ENCODE data around the gene CETN2. TPM values are rescaled to one million over a fixed set of nuclear protein-coding genes. Genes with fewer than 3 reads are reported as not detected.
"Not testable (repeated sequence)": the region's sequence is repeated elsewhere in the genome, so short reads cannot be mapped to it uniquely, and the experiment has no call there.

CETN2 gene
- total RNA-seq, 1 donor from 2014 or later = 31.1 TPM

- TF ChIP-seq, protein P1, sequence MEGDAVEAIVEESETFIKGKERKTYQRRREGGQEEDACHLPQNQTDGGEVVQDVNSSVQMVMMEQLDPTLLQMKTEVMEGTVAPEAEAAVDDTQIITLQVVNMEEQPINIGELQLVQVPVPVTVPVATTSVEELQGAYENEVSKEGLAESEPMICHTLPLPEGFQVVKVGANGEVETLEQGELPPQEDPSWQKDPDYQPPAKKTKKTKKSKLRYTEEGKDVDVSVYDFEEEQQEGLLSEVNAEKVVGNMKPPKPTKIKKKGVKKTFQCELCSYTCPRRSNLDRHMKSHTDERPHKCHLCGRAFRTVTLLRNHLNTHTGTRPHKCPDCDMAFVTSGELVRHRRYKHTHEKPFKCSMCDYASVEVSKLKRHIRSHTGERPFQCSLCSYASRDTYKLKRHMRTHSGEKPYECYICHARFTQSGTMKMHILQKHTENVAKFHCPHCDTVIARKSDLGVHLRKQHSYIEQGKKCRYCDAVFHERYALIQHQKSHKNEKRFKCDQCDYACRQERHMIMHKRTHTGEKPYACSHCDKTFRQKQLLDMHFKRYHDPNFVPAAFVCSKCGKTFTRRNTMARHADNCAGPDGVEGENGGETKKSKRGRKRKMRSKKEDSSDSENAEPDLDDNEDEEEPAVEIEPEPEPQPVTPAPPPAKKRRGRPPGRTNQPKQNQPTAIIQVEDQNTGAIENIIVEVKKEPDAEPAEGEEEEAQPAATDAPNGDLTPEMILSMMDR (IDR thresholded peaks at IDR 0.05; ENCODE audit: unreplicated experiment) = no peak
- no peak for DNase-seq (ENCODE audit: low spot score in 2 of 2, unreplicated experiment in 2 of 2)
- H3K27me3 Mint-ChIP-seq (ENCODE audit: low read depth) = peaks cover 25% of the 10 kb centered on the region
- no peak overlapping the region for H3K4me3 Mint-ChIP-seq
- H3K27ac Mint-ChIP-seq = no peak overlapping the region
- peaks cover 14% of the 10 kb centered on the region for H3K9me3 Mint-ChIP-seq
- no peaks in the 10 kb centered on the region for H3K36me3 Mint-ChIP-seq
- H3K4me1 Mint-ChIP-seq = no peaks in the 10 kb centered on the region
Measured at GRCh38 chrX:152810403-152810802, 20.2 kb downstream of the CETN2 start.

GRCh38 chrX:152806035-152806434 lies 24.5 kb downstream of the CETN2 start:
- peaks cover 24% of the 10 kb centered on the region for H3K9me3 Mint-ChIP-seq

GRCh38 chrX:152798945-152799344 lies 31.6 kb downstream of the CETN2 start:
- Mint-ChIP-seq H3K27ac (no peak overlapping the region), H3K4me3 (no peak overlapping the region), H3K4me1 (no peaks in the 10 kb centered on the region), H3K9me3 (peaks cover 17% of the 10 kb centered on the region), H3K36me3 (no peaks in the 10 kb centered on the region), H3K27me3 (ENCODE audit: low read depth) (peaks cover 50% of the 10 kb centered on the region)
- DNase-seq (ENCODE audit: low spot score in 2 of 2, unreplicated experiment in 2 of 2) = no peak
- TF ChIP-seq, protein P1 (IDR thresholded peaks at IDR 0.05; ENCODE audit: unreplicated experiment) = no peak

More at GRCh38 chrX:152806035-152806434, 24.5 kb downstream of the CETN2 start:
- Mint-ChIP-seq H3K27me3 (ENCODE audit: low read depth) (peaks cover 46% of the 10 kb centered on the region), H3K36me3 (no peaks in the 10 kb centered on the region), H3K27ac (no peak overlapping the region), H3K4me1 (no peaks in the 10 kb centered on the region), H3K4me3 (no peak overlapping the region)
- no peak for DNase-seq (ENCODE audit: low spot score in 2 of 2, unreplicated experiment in 2 of 2)
- TF ChIP-seq, protein P1 (IDR thresholded peaks at IDR 0.05; ENCODE audit: unreplicated experiment) = no peak

DNA sequence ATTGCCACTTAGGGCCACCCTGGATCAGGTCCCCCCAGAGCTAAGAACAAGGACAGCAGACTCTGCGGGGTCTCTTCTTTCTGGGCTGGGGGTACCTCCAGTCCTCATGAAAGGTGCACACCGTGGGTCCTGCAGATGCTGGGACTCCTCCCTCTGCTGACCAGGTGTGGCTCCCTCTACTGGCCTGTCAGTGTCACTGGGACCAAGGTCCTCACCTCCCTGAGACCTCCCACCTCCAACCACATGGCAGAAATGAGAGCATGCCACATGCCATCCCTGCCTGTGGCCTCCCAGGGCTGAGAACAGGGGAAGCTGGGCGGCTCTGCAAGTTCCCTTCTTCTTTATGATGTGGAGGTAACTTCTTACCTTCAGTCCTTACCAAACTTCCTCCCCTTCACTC lies 43.5 kb downstream of the CETN2 start:
- not testable (repeated sequence) for H3K4me1 Mint-ChIP-seq; H3K27ac Mint-ChIP-seq; DNase-seq (ENCODE audit: low spot score in 2 of 2, unreplicated experiment in 2 of 2); H3K4me3 Mint-ChIP-seq; H3K36me3 Mint-ChIP-seq; H3K9me3 Mint-ChIP-seq
- peaks cover 12% of the 10 kb centered on the region for H3K27me3 Mint-ChIP-seq (ENCODE audit: low read depth)

Other genes with a start within 250 kb of the CETN2 start
- gene GABRQ, start 192.9 kb downstream of the CETN2 start, total RNA-seq = 3.4 to 3.8 TPM (median 3.6 TPM) in 3 replicates
- gene MAGEA3, start 132.0 kb downstream of the CETN2 start, total RNA-seq = not detected in 3 replicates
- gene CSAG2, start 121.5 kb downstream of the CETN2 start, total RNA-seq = not detected in 3 replicates
- not detected in 3 replicates for gene MAGEA2B, start 116.1 kb downstream of the CETN2 start, total RNA-seq
- not detected in 3 replicates for gene CSAG1, start 97.0 kb downstream of the CETN2 start, total RNA-seq
- gene MAGEA12, start 97.0 kb downstream of the CETN2 start, total RNA-seq = not detected in 3 replicates
- gene MAGEA2, start 76.9 kb downstream of the CETN2 start, total RNA-seq = not detected in 3 replicates
- not detected in 3 replicates for gene CSAG3, start 71.5 kb downstream of the CETN2 start, total RNA-seq
- not detected in 3 replicates for gene MAGEA6, start 61.1 kb downstream of the CETN2 start, total RNA-seq
- gene NSDHL, start 306 bp upstream of the CETN2 start, total RNA-seq = 21.0 to 21.4 TPM (median 21.1 TPM) in 3 replicates
- 31.8 to 35.3 TPM (median 32.8 TPM) in 3 replicates for gene ZNF185, start 67.3 kb upstream of the CETN2 start, total RNA-seq
- gene PNMA5, start 163.4 kb upstream of the CETN2 start, total RNA-seq = not detected in 3 replicates
- 10.3 to 11.1 TPM (median 10.7 TPM) in 3 replicates for gene PNMA3, start 225.7 kb upstream of the CETN2 start, total RNA-seq
- 4.9 to 5.2 TPM (median 5.1 TPM) in 3 replicates for gene PNMA6A, start 241.7 kb upstream of the CETN2 start, total RNA-seq

All from mesothelial cell of epicardium (in vitro differentiated cells).